ENCODE data around the gene SPDYE3. TPM values are rescaled to one million over a fixed set of nuclear protein-coding genes. Genes with fewer than 3 reads are reported as not detected.
A peak's percentile ranks its signal among the peaks of the same experiment; 100 is the strongest.
"Not testable (repeated sequence)": the region's sequence is repeated elsewhere in the genome, so short reads cannot be mapped to it uniquely, and the experiment has no call there.

The SPDYE3 gene
- total RNA-seq, 1 donor from 2014 or later = not detected

GRCh38 chr7:100287191-100287969, 20.1 kb upstream of the SPDYE3 start:
- DNase-seq (ENCODE audit: low read depth) = not testable (repeated sequence)

GRCh38 chr7:100288258-100288657, 19.2 kb upstream of the SPDYE3 start:
- not testable (repeated sequence) for DNase-seq (ENCODE audit: low read depth)

- not testable (repeated sequence) for DNase-seq (ENCODE audit: low read depth)
Measured at GRCh38 chr7:100292162-100292561, 15.3 kb upstream of the SPDYE3 start.

- peak; percentile 17 for DNase-seq (ENCODE audit: low read depth)
Measured at GRCh38 chr7:100295269-100295668, 12.2 kb upstream of the SPDYE3 start.

- DNase-seq (ENCODE audit: low read depth) = not testable (repeated sequence)
Measured at GRCh38 chr7:100297852-100298631, 9.5 kb upstream of the SPDYE3 start.

GRCh38 chr7:100298632-100298895, 8.9 kb upstream of the SPDYE3 start:
- DNase-seq (ENCODE audit: low read depth) = not testable (repeated sequence)

- DNase-seq (ENCODE audit: low read depth) = peak; percentile 8
Measured at GRCh38 chr7:100304526-100304925, 3.0 kb upstream of the SPDYE3 start.

- DNase-seq (ENCODE audit: low read depth) = not testable (repeated sequence)
Measured at GRCh38 chr7:100318329-100318728, 10.8 kb downstream of the SPDYE3 start.

GRCh38 chr7:100321648-100322047, 14.1 kb downstream of the SPDYE3 start:
- DNase-seq (ENCODE audit: low read depth) = not testable (repeated sequence)

- not testable (repeated sequence) for DNase-seq (ENCODE audit: low read depth)
Measured at GRCh38 chr7:100324194-100324593, 16.7 kb downstream of the SPDYE3 start.

GRCh38 chr7:100325671-100326070, 18.2 kb downstream of the SPDYE3 start:
- DNase-seq (ENCODE audit: low read depth) = not testable (repeated sequence)

GRCh38 chr7:100326914-100327313, 19.4 kb downstream of the SPDYE3 start:
- not testable (repeated sequence) for DNase-seq (ENCODE audit: low read depth)

GRCh38 chr7:100335566-100336466, 28.3 kb downstream of the SPDYE3 start:
- peak; percentile 96 for DNase-seq (ENCODE audit: low read depth)

GRCh38 chr7:100338083-100338696, 30.7 kb downstream of the SPDYE3 start:
- not testable (repeated sequence) for DNase-seq (ENCODE audit: low read depth)

- not testable (repeated sequence) for DNase-seq (ENCODE audit: low read depth)
Measured at GRCh38 chr7:100341286-100341685, 33.8 kb downstream of the SPDYE3 start.

GRCh38 chr7:100342765-100343164, 35.3 kb downstream of the SPDYE3 start:
- DNase-seq (ENCODE audit: low read depth) = no peak

GRCh38 chr7:100344124-100344559, 36.6 kb downstream of the SPDYE3 start:
- not testable (repeated sequence) for DNase-seq (ENCODE audit: low read depth)

- DNase-seq (ENCODE audit: low read depth) = peak; percentile 31
Measured at GRCh38 chr7:100344560-100345287, 37.2 kb downstream of the SPDYE3 start.

GRCh38 chr7:100345288-100345672, 37.8 kb downstream of the SPDYE3 start:
- peak; percentile 61 for DNase-seq (ENCODE audit: low read depth)

- DNase-seq (ENCODE audit: low read depth) = no peak
Measured at GRCh38 chr7:100346921-100347320, 39.4 kb downstream of the SPDYE3 start.

All from myocyte (in vitro differentiated cells).